Osteocyte (in vitro differentiated cells): Measurements from ENCODE around the gene CYTH1. TPM values are rescaled to one million over a fixed set of nuclear protein-coding genes. Genes with fewer than 3 reads are reported as not detected.

Experiments
- DNase-seq: peaks from one replicate; pipeline ENCODE4 v3.0.0; 2021; ENCODE audit warnings: mixed read lengths; ENCODE audit not compliant: unreplicated experiment; ENCODE audit errors: extremely low spot score
- H3K27ac Mint-ChIP-seq: one replicate; pipeline ENCODE4 v1.8.0; 2021; ENCODE audit warnings: mild to moderate bottlenecking, mixed read lengths; ENCODE audit not compliant: unreplicated experiment
- H3K27me3 Mint-ChIP-seq: one replicate; pipeline ENCODE4 v1.8.0; 2021; ENCODE audit warnings: mixed read lengths; ENCODE audit not compliant: unreplicated experiment
- H3K36me3 Mint-ChIP-seq: one replicate; pipeline ENCODE4 v1.8.0; 2021; ENCODE audit warnings: mixed read lengths; ENCODE audit not compliant: unreplicated experiment
- H3K4me1 Mint-ChIP-seq: one replicate; pipeline ENCODE4 v1.8.0; 2021; ENCODE audit warnings: mixed read lengths; ENCODE audit not compliant: unreplicated experiment
- H3K4me3 Mint-ChIP-seq: one replicate; pipeline ENCODE4 v1.8.0; 2021; ENCODE audit warnings: mild to moderate bottlenecking, moderate library complexity, mixed read lengths; ENCODE audit not compliant: unreplicated experiment
- H3K9me3 Mint-ChIP-seq: one replicate; pipeline ENCODE4 v1.8.0; 2021; ENCODE audit warnings: mixed read lengths; ENCODE audit not compliant: unreplicated experiment
- total RNA-seq: library from RNA; stranded (reverse); gene quantifications from 2 replicates; pipeline ENCODE4 v1.2.1, GENCODE V29; 2021
- TF ChIP-seq, protein P1 (sequence below): fragments of 200-600 bp; sonication (generic); IDR thresholded peaks from 2 replicates; pipeline ENCODE4 v1.5.0; 2021; ENCODE audit warnings: antibody characterized with exemption, mild to moderate bottlenecking, moderate library complexity

CYTH1 gene
- total RNA-seq, 1 donor from 2014 or later: 113 TPM

DNA sequence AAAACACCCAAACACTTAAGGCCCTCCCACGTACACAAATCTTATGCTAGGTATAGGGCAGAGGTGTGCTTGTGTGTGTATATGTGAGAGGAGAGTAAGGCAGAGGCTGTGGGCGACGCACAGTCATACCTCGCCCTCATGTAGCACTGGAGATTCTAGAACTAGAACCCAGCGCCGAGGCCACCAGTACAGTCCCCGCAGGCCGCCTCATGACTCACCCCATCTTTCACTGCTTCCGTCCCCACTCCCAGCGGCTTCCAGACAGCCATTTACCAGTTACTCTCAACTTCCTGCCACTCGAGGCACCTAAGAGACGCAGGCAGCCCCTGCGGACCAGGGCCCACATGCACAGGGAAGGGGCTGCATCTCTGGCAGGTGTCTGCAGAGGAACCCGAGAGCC lies 23.2 kb upstream of the CYTH1 start:
- H3K4me3 Mint-ChIP-seq: no peak overlapping the region
- peaks cover 63% of the 10 kb centered on the region for H3K36me3 Mint-ChIP-seq
- TF ChIP-seq, protein P1, sequence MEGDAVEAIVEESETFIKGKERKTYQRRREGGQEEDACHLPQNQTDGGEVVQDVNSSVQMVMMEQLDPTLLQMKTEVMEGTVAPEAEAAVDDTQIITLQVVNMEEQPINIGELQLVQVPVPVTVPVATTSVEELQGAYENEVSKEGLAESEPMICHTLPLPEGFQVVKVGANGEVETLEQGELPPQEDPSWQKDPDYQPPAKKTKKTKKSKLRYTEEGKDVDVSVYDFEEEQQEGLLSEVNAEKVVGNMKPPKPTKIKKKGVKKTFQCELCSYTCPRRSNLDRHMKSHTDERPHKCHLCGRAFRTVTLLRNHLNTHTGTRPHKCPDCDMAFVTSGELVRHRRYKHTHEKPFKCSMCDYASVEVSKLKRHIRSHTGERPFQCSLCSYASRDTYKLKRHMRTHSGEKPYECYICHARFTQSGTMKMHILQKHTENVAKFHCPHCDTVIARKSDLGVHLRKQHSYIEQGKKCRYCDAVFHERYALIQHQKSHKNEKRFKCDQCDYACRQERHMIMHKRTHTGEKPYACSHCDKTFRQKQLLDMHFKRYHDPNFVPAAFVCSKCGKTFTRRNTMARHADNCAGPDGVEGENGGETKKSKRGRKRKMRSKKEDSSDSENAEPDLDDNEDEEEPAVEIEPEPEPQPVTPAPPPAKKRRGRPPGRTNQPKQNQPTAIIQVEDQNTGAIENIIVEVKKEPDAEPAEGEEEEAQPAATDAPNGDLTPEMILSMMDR: no peak
- H3K4me1 Mint-ChIP-seq: no peaks in the 10 kb centered on the region
- H3K9me3 Mint-ChIP-seq: no peaks in the 10 kb centered on the region
- no peaks in the 10 kb centered on the region for H3K27me3 Mint-ChIP-seq
- H3K27ac Mint-ChIP-seq: no peak overlapping the region
- no peak for DNase-seq

DNA sequence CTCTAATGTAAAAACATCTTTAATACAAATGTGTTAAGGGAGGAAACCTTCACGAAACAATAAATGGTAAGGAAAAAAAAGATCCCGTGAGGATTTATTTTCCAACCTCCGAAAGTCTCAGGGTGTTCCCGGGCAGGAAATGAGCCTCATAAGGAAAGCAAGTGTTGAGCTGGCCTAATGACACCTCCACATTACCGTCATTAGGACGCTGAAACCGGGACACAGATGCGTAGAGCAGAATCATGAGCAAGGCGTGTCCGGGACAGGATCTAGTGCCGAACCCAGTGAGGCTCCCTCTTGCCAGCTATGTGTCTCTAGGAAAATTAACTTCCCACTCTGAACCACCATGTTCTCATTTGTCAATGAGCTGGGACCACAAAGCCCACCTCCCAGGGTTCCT lies 22.7 kb upstream of the CYTH1 start:
- Mint-ChIP-seq H3K36me3 (peaks cover 64% of the 10 kb centered on the region), H3K4me1 (no peaks in the 10 kb centered on the region), H3K27me3 (no peaks in the 10 kb centered on the region), H3K27ac (no peak overlapping the region), H3K9me3 (no peaks in the 10 kb centered on the region), H3K4me3 (no peak overlapping the region)
- TF ChIP-seq, protein P1: no peak
- DNase-seq: no peak

GRCh38 chr17:78803186-78803845 lies 21.2 kb upstream of the CYTH1 start:
- Mint-ChIP-seq H3K27ac (no peak overlapping the region), H3K4me1 (no peaks in the 10 kb centered on the region), H3K27me3 (no peaks in the 10 kb centered on the region), H3K4me3 (no peak overlapping the region), H3K36me3 (peaks cover 66% of the 10 kb centered on the region), H3K9me3 (no peaks in the 10 kb centered on the region)
- no peak for DNase-seq
- TF ChIP-seq, protein P1: no peak

DNA sequence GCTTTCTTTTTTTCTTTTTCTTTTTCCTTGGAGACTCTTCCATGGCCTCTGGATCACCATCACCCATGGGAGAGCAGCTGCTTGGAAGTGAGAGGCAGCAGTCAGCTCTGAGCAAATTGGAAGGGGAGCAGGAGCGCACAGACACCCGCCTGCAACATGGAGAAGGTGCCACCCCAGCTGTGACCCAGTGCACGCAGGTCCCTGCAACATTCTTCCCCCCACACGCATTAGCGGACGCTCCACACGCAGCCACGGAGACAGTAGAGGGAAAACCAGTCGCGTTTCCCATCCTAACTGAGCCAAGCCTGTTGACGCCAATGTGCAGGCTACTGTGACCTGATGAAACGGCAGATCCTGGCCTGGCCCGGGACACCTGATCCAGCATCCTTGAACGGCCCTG lies 20.4 kb upstream of the CYTH1 start:
- no peaks in the 10 kb centered on the region for H3K9me3 Mint-ChIP-seq
- no peak overlapping the region for H3K4me3 Mint-ChIP-seq
- no peak for DNase-seq
- no peak overlapping the region for H3K27ac Mint-ChIP-seq
- no peaks in the 10 kb centered on the region for H3K4me1 Mint-ChIP-seq
- H3K36me3 Mint-ChIP-seq: peaks cover 68% of the 10 kb centered on the region
- TF ChIP-seq, protein P1: no peak
- no peaks in the 10 kb centered on the region for H3K27me3 Mint-ChIP-seq

- Mint-ChIP-seq H3K27me3 (no peaks in the 10 kb centered on the region), H3K36me3 (peaks cover 67% of the 10 kb centered on the region), H3K4me3 (no peak overlapping the region), H3K9me3 (no peaks in the 10 kb centered on the region), H3K4me1 (no peaks in the 10 kb centered on the region), H3K27ac (no peak overlapping the region)
- TF ChIP-seq, protein P1: no peak
- DNase-seq: no peak
Measured at GRCh38 chr17:78802008-78802407, 19.9 kb upstream of the CYTH1 start.
